Measurements from ENCODE around the gene EID2B.

EID2B gene

GRCh38 chr19:39532233-39533002 is at the start of gene EID2B:
Gene EID2B, minus strand, starts transcription at chr19:39532852. Its CDS starts 50 bp downstream, at chr19:39532802.
- peak; percentile 81 to 91 for DNase-seq (ENCODE audit: low read depth in 2 of 2)

GRCh38 chr19:39582442-39582841 is 49.8 kb upstream of the EID2B start:
- no peak for DNase-seq (ENCODE audit: low read depth in 2 of 2)

GRCh38 chr19:39568604-39569003 is 36.0 kb upstream of the EID2B start:
- no peak for DNase-seq (ENCODE audit: low read depth in 2 of 2)

GRCh38 chr19:39566064-39566463 is 33.4 kb upstream of the EID2B start:
- no peak for DNase-seq (ENCODE audit: low read depth in 2 of 2)

- no peak for DNase-seq (ENCODE audit: low read depth in 2 of 2)
Observed at GRCh38 chr19:39563408-39563807, 30.8 kb upstream of the EID2B start.

GRCh38 chr19:39558624-39559117 is 26.0 kb upstream of the EID2B start:
- DNase-seq (ENCODE audit: low read depth in 2 of 2) = no peak

- DNase-seq (ENCODE audit: low read depth in 2 of 2) = no peak
Observed at GRCh38 chr19:39557811-39558623, 25.4 kb upstream of the EID2B start.

GRCh38 chr19:39555883-39556282 is 23.2 kb upstream of the EID2B start:
- no peak for DNase-seq (ENCODE audit: low read depth in 2 of 2)

- no peak for DNase-seq (ENCODE audit: low read depth in 2 of 2)
Observed at GRCh38 chr19:39554701-39555311, 22.2 kb upstream of the EID2B start.

- no peak for DNase-seq (ENCODE audit: low read depth in 2 of 2)
Observed at GRCh38 chr19:39553082-39553652, 20.5 kb upstream of the EID2B start.

- no peak for DNase-seq (ENCODE audit: low read depth in 2 of 2)
Observed at GRCh38 chr19:39550197-39550596, 17.5 kb upstream of the EID2B start.

- DNase-seq (ENCODE audit: low read depth in 2 of 2) = no peak
Observed at GRCh38 chr19:39546599-39546998, 13.9 kb upstream of the EID2B start.

- DNase-seq (ENCODE audit: low read depth in 2 of 2) = no peak
Observed at GRCh38 chr19:39544911-39545310, 12.3 kb upstream of the EID2B start.

- no peak for DNase-seq (ENCODE audit: low read depth in 2 of 2)
Observed at GRCh38 chr19:39544226-39544903, 11.7 kb upstream of the EID2B start.

- no peak for DNase-seq (ENCODE audit: low read depth in 2 of 2)
Observed at GRCh38 chr19:39543477-39543857, 10.8 kb upstream of the EID2B start.

- DNase-seq (ENCODE audit: low read depth in 2 of 2) = no peak
Observed at GRCh38 chr19:39542206-39542605, 9.6 kb upstream of the EID2B start.

GRCh38 chr19:39540333-39540673 is 7.7 kb upstream of the EID2B start:
- DNase-seq (ENCODE audit: low read depth in 2 of 2) = no peak

GRCh38 chr19:39539518-39540332 is 7.1 kb upstream of the EID2B start, which contains the start of gene EID2:
Gene EID2, minus strand, starts transcription at chr19:39540161. Its CDS starts 82 bp downstream, at chr19:39540079.
- DNase-seq (ENCODE audit: low read depth in 2 of 2) = peak; percentile 88 to 92

- DNase-seq (ENCODE audit: low read depth in 2 of 2) = no peak
Observed at GRCh38 chr19:39539165-39539517, 6.5 kb upstream of the EID2B start.

- no peak for DNase-seq (ENCODE audit: low read depth in 2 of 2)
Observed at GRCh38 chr19:39533791-39534190, 1.1 kb upstream of the EID2B start.
